Activated B cell treated with CpG ODN at 0.5 μM for 24 hours (primary cell): ENCODE results near the gene DPP8. TPM values are rescaled to one million over a fixed set of nuclear protein-coding genes. Genes with fewer than 3 reads are reported as not detected.

Experiments
- ATAC-seq: fragments of 200-7000 bp; cut with Tn5 transposase; one replicate; pipeline ENCODE4 v1.10.0; 2021; ENCODE audit warnings: low read depth, mild to moderate bottlenecking, moderate library complexity
- CTCF ChIA-PET: fragments of 350-600 bp; sonication (Branson Sonifier 250); formaldehyde crosslinking; loops from one replicate; lab custom pipeline; 2021; ENCODE audit warnings: antibody characterized with exemption; lab: Charles Lee
- POLR2A ChIA-PET: fragments of 350-600 bp; sonication (Branson Sonifier 250); formaldehyde crosslinking; loops from one replicate; lab custom pipeline; 2021; ENCODE audit warnings: antibody characterized with exemption; lab: Charles Lee
- DNase-seq: peaks from one replicate; pipeline ENCODE4 v3.0.0; 2022
- H3K27ac Mint-ChIP-seq: one replicate; pipeline ENCODE4 v1.8.0; 2020; ENCODE audit warnings: mixed read lengths
- H3K27me3 Mint-ChIP-seq: one replicate; pipeline ENCODE4 v1.8.0; 2021; ENCODE audit warnings: mixed read lengths
- H3K36me3 Mint-ChIP-seq: one replicate; pipeline ENCODE4 v1.8.0; 2021; ENCODE audit warnings: low read depth, mixed read lengths
- H3K4me1 Mint-ChIP-seq: one replicate; pipeline ENCODE4 v1.8.0; 2021; ENCODE audit warnings: mixed read lengths
- H3K4me3 Mint-ChIP-seq: one replicate; pipeline ENCODE4 v1.8.0; 2020; ENCODE audit warnings: mild to moderate bottlenecking, mixed read lengths
- H3K9me3 Mint-ChIP-seq: one replicate; pipeline ENCODE4 v1.8.0; 2020; ENCODE audit warnings: mixed read lengths
- CTCF ChIP-seq: fragments of 200-600 bp; IDR thresholded peaks from one replicate; pipeline ENCODE4 v1.8.0; 2022; ENCODE audit warnings: antibody characterized with exemption, mild to moderate bottlenecking
- intact Hi-C: fragments of 100-400 bp; cut with micrococcal nuclease; formaldehyde crosslinking; loops from one replicate; pipeline ENCODE4 v1.15.1; 2024
- total RNA-seq: library from RNA; stranded (reverse); gene quantifications from 2 replicates; pipeline ENCODE4 v1.2.3, GENCODE V29; 2022

Gene DPP8
- total RNA-seq, 1 donor from 2014 or later = 52.2 TPM

DNA sequence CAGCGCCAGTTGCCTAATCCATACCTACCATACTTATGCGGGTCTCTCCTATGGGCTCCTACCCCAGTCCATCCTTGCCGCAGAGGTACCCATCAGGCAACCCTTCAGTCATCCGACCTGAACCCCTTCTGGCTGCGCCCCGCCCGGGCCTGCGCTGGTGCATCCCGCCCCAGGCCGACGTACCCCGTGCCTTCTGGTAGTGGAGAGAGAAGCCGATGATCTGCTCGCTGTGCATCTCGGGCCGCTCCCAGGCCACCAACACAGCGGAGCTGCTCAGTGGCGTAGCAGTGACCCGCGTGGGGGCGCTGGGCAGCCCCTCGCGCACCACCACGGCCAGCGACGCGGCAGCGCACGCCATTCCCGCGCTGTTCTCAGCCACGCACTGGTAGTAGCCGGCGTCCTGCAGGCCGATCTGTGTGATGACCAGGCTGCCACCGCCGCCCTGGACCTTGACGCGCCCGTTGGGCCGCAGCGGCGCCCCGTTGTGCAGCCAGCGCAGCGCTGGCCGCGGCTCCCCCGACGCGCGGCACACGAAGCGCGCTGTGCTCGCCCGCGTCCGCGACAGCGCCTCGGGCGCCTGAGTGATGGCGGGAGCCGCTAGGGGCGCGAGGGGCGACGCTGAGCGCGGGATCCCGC lies 121.8 kb downstream of the DPP8 start:
- CTCF ChIA-PET = no interaction called here
- ATAC-seq (no peak), DNase-seq (no peak)
- no peak for TF ChIP-seq CTCF
- Mint-ChIP-seq H3K27me3 (peaks cover 54% of the 10 kb centered on the region), H3K4me1 (peaks cover 8% of the 10 kb centered on the region), H3K4me3 (no peak overlapping the region), H3K36me3 (no peaks in the 10 kb centered on the region), H3K9me3 (no peaks in the 10 kb centered on the region), H3K27ac (no peak overlapping the region)
- intact Hi-C loops = no loop called here
- POLR2A ChIA-PET = no interaction called here

GRCh38 chr15:65394936-65395335 lies 122.6 kb downstream of the DPP8 start:
- Mint-ChIP-seq H3K9me3 (no peaks in the 10 kb centered on the region), H3K36me3 (no peaks in the 10 kb centered on the region), H3K4me1 (peaks cover 8% of the 10 kb centered on the region), H3K27ac (no peak overlapping the region), H3K27me3 (peaks cover 54% of the 10 kb centered on the region), H3K4me3 (no peak overlapping the region)
- ChIA-PET POLR2A (no interaction called here), CTCF (no interaction called here)
- no peak for ATAC-seq
- intact Hi-C loops = no loop called here
- no peak for TF ChIP-seq CTCF
- DNase-seq = no peak

GRCh38 chr15:65394280-65394789 lies 123.2 kb downstream of the DPP8 start:
- Mint-ChIP-seq H3K27me3 (peaks cover 53% of the 10 kb centered on the region), H3K4me3 (no peak overlapping the region)
- POLR2A ChIA-PET = no interaction called here

GRCh38 chr15:65393557-65393956 lies 123.9 kb downstream of the DPP8 start:
- ChIA-PET CTCF (interaction anchor here (1.2 kb wide), 1 partner anchor 72 kb away, joined by 3 read pairs; no protein-coding TSS in a partner anchor), POLR2A (no interaction called here)
- no peaks in the 10 kb centered on the region for H3K36me3 Mint-ChIP-seq
- H3K27ac Mint-ChIP-seq = no peak overlapping the region
- H3K4me3 Mint-ChIP-seq = no peak overlapping the region
- no peak for TF ChIP-seq CTCF
- no peaks in the 10 kb centered on the region for H3K9me3 Mint-ChIP-seq
- H3K4me1 Mint-ChIP-seq = peaks cover 8% of the 10 kb centered on the region
- intact Hi-C loops = no loop called here
- DNase-seq (no peak), ATAC-seq (no peak)
- peaks cover 50% of the 10 kb centered on the region for H3K27me3 Mint-ChIP-seq

More at GRCh38 chr15:65394280-65394789, 123.2 kb downstream of the DPP8 start:
- CTCF ChIA-PET = interaction anchor here (1.2 kb wide), 1 partner anchor 73 kb away, joined by 3 read pairs; no protein-coding TSS in a partner anchor
- ATAC-seq (no peak), DNase-seq (no peak)
- Mint-ChIP-seq H3K4me1 (peaks cover 8% of the 10 kb centered on the region), H3K27ac (no peak overlapping the region), H3K9me3 (no peaks in the 10 kb centered on the region), H3K36me3 (no peaks in the 10 kb centered on the region)
- TF ChIP-seq CTCF = no peak
- intact Hi-C loops = no loop called here

DNA sequence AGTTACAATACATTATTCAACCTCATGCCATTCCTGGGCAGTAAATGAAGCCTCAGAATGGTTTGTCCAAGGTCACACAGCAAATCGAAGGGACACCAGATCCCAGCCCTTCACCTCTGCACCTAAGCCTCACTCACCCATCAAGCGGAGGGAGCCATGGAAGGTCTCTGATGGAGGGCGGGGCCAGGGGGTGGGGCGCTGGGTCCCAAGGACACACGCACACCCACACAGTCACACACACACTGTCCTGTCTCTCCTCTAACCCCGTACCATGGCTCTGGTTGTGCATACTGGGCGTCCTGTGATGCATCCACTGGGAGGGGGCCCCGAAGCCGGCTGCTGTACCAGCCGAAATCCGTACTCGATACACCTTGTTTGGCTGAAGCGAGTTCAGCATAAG lies 124.4 kb downstream of the DPP8 start:
- Mint-ChIP-seq H3K4me1 (peaks cover 8% of the 10 kb centered on the region), H3K4me3 (no peak overlapping the region), H3K9me3 (no peaks in the 10 kb centered on the region), H3K27ac (no peak overlapping the region), H3K27me3 (peaks cover 47% of the 10 kb centered on the region), H3K36me3 (no peaks in the 10 kb centered on the region)
- POLR2A ChIA-PET = interaction anchor here (0.7 kb wide), 1 partner anchor 14 kb away, joined by 7 read pairs; no protein-coding TSS in a partner anchor
- TF ChIP-seq CTCF = no peak
- ATAC-seq = no peak
- CTCF ChIA-PET = interaction anchor here (1.2 kb wide), 1 partner anchor 72 kb away, joined by 3 read pairs; no protein-coding TSS in a partner anchor
- DNase-seq = no peak
- intact Hi-C loops = no loop called here

Other genes with a start within 250 kb of the DPP8 start
- 11.2 and 11.5 TPM in 2 replicates for gene PARP16, start 230.8 kb downstream of the DPP8 start, total RNA-seq
- not detected in 2 replicates for gene RNU5A-1, start 221.6 kb downstream of the DPP8 start, total RNA-seq
- gene RNU5B-1, start 213.0 kb downstream of the DPP8 start, total RNA-seq = 32.5 TPM in 1 of 2 replicates, not detected in the other
- not detected in 2 replicates for gene IGDCC3, start 139.7 kb downstream of the DPP8 start, total RNA-seq
- gene IGDCC4, start 94.7 kb downstream of the DPP8 start, total RNA-seq = not detected in 2 replicates
- gene HACD3, start 12.8 kb upstream of the DPP8 start, total RNA-seq = 11.5 and 12.1 TPM in 2 replicates
- gene INTS14, start 93.4 kb upstream of the DPP8 start, total RNA-seq = 37.6 and 41.2 TPM in 2 replicates
- gene SLC24A1, start 104.2 kb upstream of the DPP8 start, total RNA-seq = 3.6 and 4.6 TPM in 2 replicates